HEK293T (cell line): ENCODE data around the gene LRP1-AS.

ENCODE experiments used
- CTCF ChIA-PET: fragments of 350-600 bp; formaldehyde crosslinking; extraction: SDS; loops from one replicate; lab custom pipeline; 2021; ENCODE audit warnings: antibody characterized with exemption, inconsistent platforms; lab: Yijun Ruan, JAX
- POLR2A ChIA-PET: fragments of 350-600 bp; formaldehyde crosslinking; extraction: SDS; loops from one replicate; lab custom pipeline; 2020; ENCODE audit warnings: antibody characterized with exemption, inconsistent platforms; lab: Yijun Ruan, JAX
- DNase-seq: peaks from one replicate; pipeline ENCODE4 v3.0.0; 2012; ENCODE audit warnings: mixed read lengths; ENCODE audit errors: extremely low spot score
- ARNT ChIP-seq: fragments of 450-650 bp; IDR thresholded peaks from 2 replicates; pipeline ENCODE4 v1.6.1; 2017; ENCODE audit warnings: mild to moderate bottlenecking
- BHLHE40 ChIP-seq: fragments of 450-650 bp; IDR thresholded peaks from 2 replicates; pipeline ENCODE4 v1.6.1; 2016; ENCODE audit warnings: mild to moderate bottlenecking, moderate library complexity, borderline replicate concordance
- CTBP1 ChIP-seq: fragments of 450-650 bp; IDR thresholded peaks from 2 replicates; pipeline ENCODE4 v1.6.1; 2016; ENCODE audit warnings: borderline replicate concordance
- ELF4 ChIP-seq: fragments of 450-650 bp; IDR thresholded peaks from 2 replicates; pipeline ENCODE4 v1.6.1; 2017; ENCODE audit warnings: antibody characterized with exemption
- FOXA1 ChIP-seq: fragments of 450-650 bp; IDR thresholded peaks from 2 replicates; pipeline ENCODE4 v1.6.1; 2016; ENCODE audit warnings: mild to moderate bottlenecking
- FOXK2 ChIP-seq: fragments of 450-650 bp; IDR thresholded peaks from 2 replicates; pipeline ENCODE4 v1.6.1; 2016; ENCODE audit warnings: mild to moderate bottlenecking
- FOXM1 ChIP-seq: fragments of 450-650 bp; IDR thresholded peaks from 2 replicates; pipeline ENCODE4 v1.6.1; 2017; ENCODE audit warnings: mild to moderate bottlenecking, borderline replicate concordance
- HDGF ChIP-seq: fragments of 450-650 bp; IDR thresholded peaks from 2 replicates; pipeline ENCODE4 v1.6.1; 2017; ENCODE audit warnings: antibody characterized with exemption, borderline replicate concordance
- L3MBTL2 ChIP-seq: fragments of 450-650 bp; conservative IDR thresholded peaks from 2 replicates; pipeline ENCODE4 v1.6.1; 2016; ENCODE audit warnings: mild to moderate bottlenecking
- LEF1 ChIP-seq: fragments of 450-650 bp; IDR thresholded peaks from 2 replicates; pipeline ENCODE4 v1.6.1; 2017; ENCODE audit warnings: mild to moderate bottlenecking, borderline replicate concordance
- NFRKB ChIP-seq: fragments of 450-650 bp; IDR thresholded peaks from 2 replicates; pipeline ENCODE4 v1.6.1; 2016; ENCODE audit warnings: mild to moderate bottlenecking, moderate library complexity
- SP1 ChIP-seq: fragments of 450-650 bp; IDR thresholded peaks from 2 replicates; pipeline ENCODE4 v1.6.1; 2017
- SUZ12 ChIP-seq: fragments of 450-650 bp; IDR thresholded peaks from 2 replicates; pipeline ENCODE4 v1.6.1; 2016; ENCODE audit warnings: mild to moderate bottlenecking
- TARDBP ChIP-seq: fragments of 450-650 bp; IDR thresholded peaks from 2 replicates; pipeline ENCODE4 v1.6.1; 2016
- ZNF384 ChIP-seq: fragments of 450-650 bp; IDR thresholded peaks from 2 replicates; pipeline ENCODE4 v1.6.1; 2016
- TF ChIP-seq, protein P1 (sequence below): fragments of 450-650 bp; IDR thresholded peaks from 2 replicates; pipeline ENCODE4 v1.6.1; 2016

Gene LRP1-AS

DNA sequence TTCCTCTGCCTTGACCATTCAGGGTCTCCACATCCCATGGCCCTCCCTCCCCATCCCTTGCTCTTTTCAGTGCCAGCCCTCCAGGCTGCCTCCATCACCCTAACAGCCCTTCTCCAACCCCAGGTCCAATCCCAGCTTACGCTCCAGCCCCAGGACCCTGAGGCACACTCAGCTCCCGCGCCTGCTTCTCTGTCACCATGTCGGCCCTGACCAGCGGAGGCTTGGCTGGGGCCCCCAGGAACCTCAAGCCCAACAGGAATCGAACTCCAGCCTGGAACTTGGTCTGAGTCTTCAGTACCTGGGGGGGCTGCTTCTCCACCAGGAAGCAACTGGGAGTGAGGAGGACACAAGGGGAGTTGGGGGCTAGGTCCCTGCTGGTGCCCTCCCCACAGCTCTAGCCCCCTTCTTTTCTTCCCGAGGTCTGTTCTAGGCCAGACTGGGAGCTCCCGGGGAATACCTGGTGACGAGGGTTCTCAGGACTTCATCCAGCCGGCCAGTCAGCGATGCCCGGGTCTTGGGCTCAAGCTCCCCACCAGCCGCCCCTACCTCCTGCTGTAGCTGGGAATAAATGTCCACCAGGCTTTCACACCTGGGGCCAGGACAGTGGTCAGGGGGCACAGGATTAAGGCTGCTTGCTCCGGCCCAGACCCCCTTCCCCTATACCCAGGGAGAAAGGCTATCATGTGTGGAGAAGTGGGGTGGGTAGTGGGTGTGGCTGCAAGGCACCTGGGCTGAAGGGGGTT, 42.2 kb downstream of the LRP1-AS start:
- DNase-seq = no peak
- no peak for TF ChIP-seq ARNT
- TF ChIP-seq L3MBTL2 = no peak
- TF ChIP-seq NFRKB = no peak
- no peak for TF ChIP-seq FOXA1
- no peak for TF ChIP-seq LEF1
- no peak for TF ChIP-seq CTBP1
- no peak for TF ChIP-seq FOXK2
- no peak for TF ChIP-seq SUZ12
- no peak for TF ChIP-seq SP1
- TF ChIP-seq HDGF = no peak
- no peak for TF ChIP-seq BHLHE40
- TF ChIP-seq TARDBP = no peak
- no peak for TF ChIP-seq ELF4
- ChIA-PET CTCF (interaction anchor here (1.0 kb wide), 1 partner anchor 43 kb away, joined by 3 read pairs; no protein-coding TSS in a partner anchor), POLR2A (no interaction called here)

DNA sequence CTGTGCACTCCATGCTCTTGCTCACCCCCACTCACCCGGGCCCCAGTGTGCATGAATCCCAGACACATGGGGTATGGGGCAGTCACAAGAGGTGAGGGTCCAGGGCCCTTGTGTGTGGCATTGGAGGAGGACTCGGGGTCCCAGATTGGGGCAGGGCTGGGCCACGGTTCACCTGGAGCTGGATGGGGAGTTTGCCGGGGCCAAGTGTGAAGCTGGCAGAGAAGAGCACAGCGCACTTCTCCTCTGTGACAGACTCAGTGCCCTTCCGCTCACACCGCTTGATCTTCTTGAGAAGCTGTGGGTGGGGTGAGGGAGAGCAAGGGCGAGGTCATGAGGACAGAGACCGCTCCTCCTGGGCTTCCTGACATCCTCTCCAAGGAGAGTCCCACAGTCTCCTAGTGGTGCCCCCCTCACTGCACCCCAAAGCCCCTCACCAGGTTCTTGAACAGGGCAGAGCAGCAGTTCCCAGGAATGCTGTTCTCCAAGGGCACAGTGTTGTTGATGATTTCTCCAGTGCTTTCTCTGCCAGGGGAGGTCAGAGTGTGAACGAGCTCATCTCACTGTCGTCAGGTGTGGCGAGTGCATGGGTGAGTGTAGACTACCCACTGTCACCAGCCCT, 43.0 kb downstream of the LRP1-AS start:
- CTCF ChIA-PET = interaction anchor here (0.7 to 1.0 kb wide), 2 partner anchors 38 to 42 kb away, joined by 3 read pairs; no protein-coding TSS in a partner anchor
- TF ChIP-seq FOXA1 (no peak), NFRKB (no peak), FOXM1 (no peak), CTBP1 (no peak), HDGF (no peak), LEF1 (no peak), ELF4 (no peak), ZNF384 (no peak), TARDBP (no peak), BHLHE40 (no peak)
- TF ChIP-seq, protein P1, sequence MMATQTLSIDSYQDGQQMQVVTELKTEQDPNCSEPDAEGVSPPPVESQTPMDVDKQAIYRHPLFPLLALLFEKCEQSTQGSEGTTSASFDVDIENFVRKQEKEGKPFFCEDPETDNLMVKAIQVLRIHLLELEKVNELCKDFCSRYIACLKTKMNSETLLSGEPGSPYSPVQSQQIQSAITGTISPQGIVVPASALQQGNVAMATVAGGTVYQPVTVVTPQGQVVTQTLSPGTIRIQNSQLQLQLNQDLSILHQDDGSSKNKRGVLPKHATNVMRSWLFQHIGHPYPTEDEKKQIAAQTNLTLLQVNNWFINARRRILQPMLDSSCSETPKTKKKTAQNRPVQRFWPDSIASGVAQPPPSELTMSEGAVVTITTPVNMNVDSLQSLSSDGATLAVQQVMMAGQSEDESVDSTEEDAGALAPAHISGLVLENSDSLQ = no peak
- DNase-seq = no peak
- POLR2A ChIA-PET = no interaction called here

DNA sequence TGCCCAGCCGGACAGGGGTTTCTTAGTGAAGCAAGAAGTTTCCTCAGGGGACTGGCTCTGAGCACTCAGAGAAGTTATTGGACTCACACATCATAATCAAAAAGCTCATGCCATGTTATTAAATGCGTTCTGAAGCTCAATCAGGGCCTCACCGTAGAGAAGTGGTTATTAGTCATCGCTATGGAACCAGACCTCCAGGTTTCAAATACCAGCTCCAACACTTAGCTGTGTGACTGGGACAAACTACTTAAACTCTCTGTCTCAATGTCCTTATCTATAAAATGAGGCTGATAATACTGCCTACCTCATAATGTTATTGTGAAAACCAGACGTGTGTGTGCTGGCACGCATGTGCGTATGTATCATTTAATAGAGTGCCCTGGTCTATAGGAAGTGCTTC, 43.6 kb downstream of the LRP1-AS start:
- DNase-seq = no peak
- no peak for TF ChIP-seq ELF4
- TF ChIP-seq BHLHE40 = no peak
- TF ChIP-seq ARNT = no peak
- no peak for TF ChIP-seq ZNF384
- ChIA-PET CTCF (interaction anchor here (0.7 kb wide), 1 partner anchor 38 kb away, joined by 3 read pairs; no protein-coding TSS in a partner anchor), POLR2A (no interaction called here)

DNA sequence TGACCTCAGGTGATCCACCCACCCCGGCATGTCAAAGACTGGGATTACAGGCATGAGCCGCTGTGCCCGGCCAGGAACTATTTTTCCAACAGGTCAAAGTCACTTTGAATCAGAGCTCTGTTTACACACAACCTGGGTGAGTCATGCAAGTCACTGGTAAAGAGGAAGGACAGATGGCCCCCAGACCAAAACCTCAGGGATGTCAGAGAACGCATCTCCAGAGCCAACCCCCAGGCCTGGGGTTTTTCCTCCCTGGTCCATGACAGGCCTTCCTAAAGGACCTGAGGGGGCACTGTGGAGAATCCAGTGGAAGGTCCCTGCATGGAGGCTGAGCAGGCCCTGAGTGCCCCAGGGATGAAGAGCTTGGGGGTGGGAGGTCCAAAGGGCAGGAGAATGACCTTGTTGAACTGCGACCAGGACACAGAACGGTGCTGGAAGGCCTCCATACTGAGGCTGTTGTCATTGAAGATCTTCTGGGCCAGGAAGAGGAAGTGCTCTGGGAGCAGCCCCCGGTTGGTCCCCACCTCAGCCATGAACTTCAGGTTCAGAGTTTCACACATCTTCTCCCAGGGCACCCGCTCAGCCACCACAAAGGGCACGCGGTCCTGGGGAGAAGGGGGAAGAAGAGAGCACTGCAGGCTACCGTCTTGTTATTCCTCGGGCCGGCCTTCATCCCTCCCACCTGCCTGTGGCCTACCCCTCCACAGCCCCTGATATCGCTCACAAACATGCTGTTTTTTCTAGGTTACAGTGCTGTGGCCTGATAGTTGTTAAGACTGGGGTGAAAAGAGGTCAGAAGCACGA, 45.3 kb downstream of the LRP1-AS start:
- ChIA-PET CTCF (interaction anchor here (1.6 kb wide), 1 partner anchor 10 kb away, joined by 4 read pairs; no protein-coding TSS in a partner anchor), POLR2A (interaction anchor here (1.8 kb wide), 1 partner anchor 9 kb away, joined by 7 read pairs; the partner anchor contains the start of gene STAT6)
- DNase-seq = no peak
- TF ChIP-seq ZNF384 (no peak), FOXK2 (no peak), HDGF (no peak), ELF4 (no peak), L3MBTL2 (no peak), FOXA1 (no peak), NFRKB (no peak), SP1 (no peak), ARNT (no peak), BHLHE40 (no peak), LEF1 (no peak), FOXM1 (no peak), TARDBP (no peak), CTBP1 (no peak), SUZ12 (no peak)
- TF ChIP-seq, protein P1 = no peak

DNA sequence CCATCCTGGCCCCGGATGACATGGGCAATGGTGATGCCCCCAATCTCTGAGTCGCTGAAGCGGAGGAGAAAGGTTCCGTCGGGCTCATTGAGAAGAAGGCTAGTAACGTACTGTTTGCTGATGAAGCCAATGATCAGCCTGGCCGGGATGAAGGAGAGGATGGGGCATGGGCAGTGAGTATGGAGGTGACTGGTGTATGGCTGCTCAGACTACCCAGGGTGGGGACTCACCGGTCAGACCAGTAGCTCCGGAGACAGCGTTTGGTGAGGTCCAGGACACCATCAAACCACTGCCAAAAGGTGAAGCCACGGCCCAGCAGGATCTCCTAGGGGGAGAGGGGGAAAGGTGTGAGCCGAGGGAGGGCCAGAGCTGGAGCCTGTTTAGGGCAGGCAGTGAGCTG, 47.7 kb downstream of the LRP1-AS start:
- DNase-seq = no peak
- POLR2A ChIA-PET = interaction anchor here (1.7 to 3.6 kb wide), 2 partner anchors 12 to 21 kb away, joined by 6 to 25 read pairs; partner anchors contain the start of genes NEMP1 and STAT6
- CTCF ChIA-PET = interaction anchor here (3.3 kb wide), 1 partner anchor 12 kb away, joined by 11 read pairs; the partner anchor contains the start of gene STAT6
- TF ChIP-seq FOXA1 (no peak), L3MBTL2 (no peak), LEF1 (no peak), HDGF (no peak), TARDBP (no peak), NFRKB (no peak), SUZ12 (no peak), FOXK2 (no peak)
- TF ChIP-seq, protein P1 = no peak
